GM19238 (cell line): Measurements from ENCODE around the gene LARP4.

ENCODE experiments used
- DNase-seq: peaks from one replicate; pipeline ENCODE4 v3.0.0; 2011; ENCODE audit warnings: low spot score; ENCODE audit not compliant: insufficient read length

The LARP4 gene

GRCh38 chr12:50523772-50524171, 123.1 kb downstream of the LARP4 start:
- DNase-seq: no peak

GRCh38 chr12:50524621-50525020, 123.9 kb downstream of the LARP4 start:
- DNase-seq: no peak

- DNase-seq: no peak
Measured at GRCh38 chr12:50525422-50525821, 124.7 kb downstream of the LARP4 start.

- no peak for DNase-seq
Measured at GRCh38 chr12:50527359-50527726, 126.7 kb downstream of the LARP4 start.

GRCh38 chr12:50528800-50529199, 128.1 kb downstream of the LARP4 start:
- DNase-seq: no peak

GRCh38 chr12:50529345-50529744, 128.7 kb downstream of the LARP4 start:
- no peak for DNase-seq
